Stimulated activated CD4-positive, alpha-beta T cell treated with anti-CD3 and anti-CD28 coated beads, Interleukin-1b, Interleukin-23, amount 100 ng/mL, for 4 hours (primary cell): Measurements from ENCODE around the gene TACC2.

ENCODE experiments used
- DNase-seq, 2 donors: peaks; one replicate each; pipeline ENCODE4 v3.0.0-alpha.2; 2020; ENCODE audit warnings: low read depth in 2 of 2

TACC2 gene

DNA sequence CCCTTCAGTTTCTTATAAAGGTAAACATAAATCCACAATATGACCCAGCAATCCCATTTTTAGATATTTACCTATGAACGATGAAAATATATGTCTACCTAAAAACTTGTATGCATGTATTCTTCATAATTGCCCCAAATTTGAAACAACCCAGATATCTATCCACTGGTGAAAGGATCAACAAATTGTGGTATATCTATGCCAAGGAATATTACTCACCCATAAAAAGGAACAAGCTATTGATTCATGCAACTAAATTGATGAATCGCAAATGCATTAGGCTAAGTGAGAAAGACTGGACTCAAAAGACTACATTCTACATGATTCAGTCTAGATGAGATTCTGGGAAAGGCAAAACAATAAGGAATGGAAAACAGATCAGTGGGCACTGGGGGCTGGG, 156.2 kb downstream of the TACC2 start:
- no peak for DNase-seq

DNA sequence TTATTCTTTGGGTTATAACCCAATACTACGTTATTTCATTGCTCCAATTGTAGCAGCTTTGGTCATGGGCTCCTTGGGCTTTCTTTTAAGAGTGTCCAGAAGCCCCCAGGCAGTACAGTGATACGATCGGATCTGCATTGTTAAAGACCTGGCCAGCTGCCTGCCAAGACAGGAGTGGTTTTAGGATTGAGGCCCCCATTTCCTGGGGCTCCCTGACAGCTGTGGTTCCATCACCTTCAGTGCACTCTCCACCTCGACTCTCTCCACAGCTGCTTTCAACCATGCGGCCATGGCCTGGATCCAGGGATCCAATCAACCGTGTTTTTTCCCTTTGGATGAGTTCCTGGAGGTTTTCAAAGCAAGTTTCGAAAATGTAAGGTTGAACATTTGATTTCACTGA, 158.7 kb downstream of the TACC2 start:
- no peak for DNase-seq

GRCh38 chr10:122148876-122149560, 160.1 kb downstream of the TACC2 start:
- no peak for DNase-seq

- DNase-seq, result no peak
These were observed 160.9 kb downstream of the TACC2 start for GRCh38 chr10:122149561-122150505.

DNA sequence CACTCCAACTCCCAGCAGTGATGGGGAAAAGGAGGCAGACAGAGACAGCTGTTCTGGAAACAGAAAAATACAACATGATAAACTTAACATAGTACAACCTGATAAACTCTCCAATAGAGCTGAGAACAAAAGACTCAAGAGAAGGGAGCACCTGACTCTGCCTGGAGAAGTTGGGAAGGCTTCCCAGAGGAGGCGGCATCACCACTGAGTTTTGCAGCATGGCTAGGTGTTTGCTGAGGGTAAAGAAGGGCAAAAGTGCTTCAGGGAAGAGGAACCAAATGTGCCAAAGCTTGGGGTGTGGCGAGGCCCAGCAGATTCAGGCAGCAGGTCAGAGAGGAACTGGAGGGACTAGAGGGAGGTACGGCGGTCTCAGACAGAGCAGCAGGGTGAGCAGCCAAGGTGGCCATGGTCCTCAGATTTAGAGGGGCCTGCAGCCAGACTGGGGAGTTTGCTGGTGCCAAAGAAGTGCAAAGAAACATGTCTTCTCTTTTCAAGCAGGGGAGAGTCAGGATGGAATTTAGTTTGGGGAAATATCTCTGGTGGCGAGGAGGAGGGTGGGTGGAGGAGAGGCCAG, 162.2 kb downstream of the TACC2 start:
- DNase-seq, result no peak

DNA sequence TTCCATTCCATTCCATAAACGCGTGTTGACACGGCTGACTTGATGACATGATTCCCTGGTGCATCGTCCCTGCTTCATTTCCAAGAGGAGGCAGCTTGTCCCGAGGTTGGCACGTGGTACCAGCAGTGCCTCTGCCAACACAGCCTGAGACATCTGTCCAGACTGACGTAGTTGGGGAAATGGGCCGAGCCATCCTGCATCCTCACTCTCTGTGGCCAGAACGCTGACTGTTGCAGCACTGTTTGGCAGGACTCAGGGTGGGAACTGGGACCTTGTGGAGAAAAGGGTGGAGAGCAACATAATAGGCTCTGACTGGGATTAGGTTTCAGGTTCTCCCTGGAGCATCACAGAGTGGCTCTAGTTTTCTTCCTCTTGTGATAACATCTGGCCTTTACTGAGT, 163.6 kb downstream of the TACC2 start:
- no peak for DNase-seq

- no peak for DNase-seq
These were observed 165.1 kb downstream of the TACC2 start for GRCh38 chr10:122154031-122154544.

DNA sequence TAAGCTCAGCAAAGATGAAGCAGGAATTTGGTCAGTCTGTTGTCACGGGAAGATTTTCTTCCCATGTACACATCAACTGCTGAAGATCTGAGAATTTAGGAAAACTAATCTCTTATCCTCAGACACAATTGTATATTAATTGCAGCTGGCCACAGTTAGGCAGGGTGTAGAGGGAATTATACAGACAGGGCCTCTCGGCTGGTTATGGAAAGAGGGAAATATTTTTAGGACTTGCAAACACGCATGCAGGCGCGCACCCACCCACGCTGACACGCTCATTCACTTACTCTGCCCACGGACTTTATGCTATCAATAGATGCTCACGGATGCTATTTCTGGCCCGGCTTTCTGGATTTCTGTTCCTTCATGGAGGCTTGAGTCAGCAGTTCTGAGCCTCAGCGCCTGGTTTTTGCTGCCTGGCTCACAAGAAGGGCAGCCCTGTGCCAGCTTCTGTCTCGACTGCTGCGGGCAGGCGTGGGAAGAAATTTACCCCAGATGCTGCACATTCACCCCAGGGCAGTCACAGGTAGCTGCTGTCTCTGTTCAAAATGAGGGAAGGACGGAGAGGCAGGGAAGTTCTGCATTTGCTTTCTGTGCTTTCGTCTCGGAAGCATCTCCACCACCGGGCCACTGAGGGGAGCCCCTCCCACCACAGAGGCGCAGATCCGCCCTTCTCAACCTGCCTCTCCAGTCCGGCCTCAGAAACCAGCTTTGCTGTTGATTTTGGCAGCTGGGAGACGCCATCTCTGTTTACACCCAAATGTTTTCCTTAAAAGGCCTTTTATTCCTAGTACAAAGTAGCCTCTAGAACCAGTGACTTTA, 165.8 kb downstream of the TACC2 start:
- DNase-seq, result no peak

GRCh38 chr10:122157451-122157850, 168.5 kb downstream of the TACC2 start:
- no peak for DNase-seq

DNA sequence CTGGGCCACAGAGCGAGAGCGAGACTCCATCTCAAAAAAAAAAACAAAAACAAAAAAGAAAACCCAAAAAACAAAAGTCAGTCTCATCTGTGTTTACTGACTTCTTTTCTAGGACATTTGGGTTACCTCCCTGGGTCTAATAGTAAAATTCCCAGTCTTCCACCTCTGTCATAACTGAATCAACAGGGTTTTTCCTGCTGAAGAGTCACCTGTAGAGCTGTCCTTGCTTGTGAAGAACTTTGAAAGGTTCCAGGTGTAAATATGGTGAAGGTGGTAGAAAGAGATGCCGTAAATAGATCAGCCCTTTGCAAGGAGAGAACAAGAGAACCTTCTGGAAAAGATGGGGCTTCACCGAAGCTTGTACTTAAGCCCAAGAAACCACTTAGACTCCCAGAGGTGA, 169.4 kb downstream of the TACC2 start:
- no peak for DNase-seq

DNA sequence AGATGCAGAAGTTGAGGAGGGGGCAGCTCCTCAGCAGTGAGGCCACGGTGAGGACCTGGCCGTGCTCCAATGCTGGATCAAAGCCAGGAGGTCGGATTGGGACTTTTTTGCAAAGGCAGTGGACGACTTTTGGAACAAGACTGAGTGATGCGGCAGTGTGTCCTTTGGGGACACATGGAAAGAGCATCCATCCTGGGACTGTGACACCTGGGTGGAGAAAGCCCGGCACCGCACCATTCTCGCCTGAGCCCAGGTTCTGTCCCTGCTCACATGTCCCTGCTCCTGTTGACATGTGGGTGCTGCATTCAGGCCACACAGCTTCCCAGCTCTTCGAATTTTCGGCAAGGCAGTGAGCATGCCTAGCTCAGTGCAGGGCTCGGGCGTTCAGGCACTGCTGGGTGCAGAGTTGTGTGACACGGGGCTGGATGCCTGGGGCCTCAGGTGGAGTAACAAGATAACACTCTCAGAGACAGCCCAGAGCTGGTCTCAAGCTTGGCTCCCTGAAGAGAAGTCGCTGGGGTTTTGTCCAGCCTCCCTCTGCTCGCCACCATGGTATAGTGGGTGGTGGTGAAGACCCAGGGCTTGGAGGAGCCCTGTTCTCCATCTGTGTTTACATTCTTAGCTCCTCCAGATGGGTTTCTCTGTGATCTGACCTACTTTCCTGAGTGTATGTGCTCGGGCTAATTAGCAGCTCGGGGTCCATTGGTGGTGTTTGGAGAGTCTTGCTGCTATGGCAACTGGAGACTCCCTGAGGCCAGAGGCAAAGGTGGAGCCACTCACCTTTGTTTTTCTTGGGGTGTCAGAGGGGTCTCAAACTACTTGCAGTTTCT, 170.4 kb downstream of the TACC2 start:
- no peak for DNase-seq

- no peak for DNase-seq
These were observed 172.8 kb downstream of the TACC2 start for GRCh38 chr10:122161795-122162194.

DNA sequence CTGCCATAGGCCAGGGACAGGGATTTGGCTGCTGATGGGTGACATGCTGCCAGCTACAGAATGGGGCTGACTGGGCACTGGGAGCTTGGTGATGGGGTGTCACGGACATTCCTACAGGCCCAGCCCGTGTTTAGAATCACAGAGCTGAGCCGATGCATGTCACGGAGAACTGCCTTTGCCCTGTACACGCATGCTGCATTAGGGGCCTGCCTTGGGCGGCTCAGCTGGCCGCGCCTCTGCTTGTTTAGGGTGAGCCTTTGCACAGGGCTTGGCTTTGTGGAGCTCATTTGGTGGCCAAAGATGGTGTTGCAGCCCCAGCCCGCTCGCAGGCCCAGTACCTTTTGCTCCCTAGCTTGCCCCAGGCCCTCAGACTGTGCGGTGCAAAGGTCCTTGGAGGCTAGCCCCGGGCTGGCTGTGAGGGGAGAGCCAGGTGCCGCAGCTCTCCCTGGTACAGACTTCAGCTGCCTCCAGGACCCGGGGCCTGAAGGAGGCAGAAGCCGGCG, 173.8 kb downstream of the TACC2 start:
- DNase-seq, result no peak

- DNase-seq, result no peak
These were observed 174.4 kb downstream of the TACC2 start for GRCh38 chr10:122163174-122164022.

- DNase-seq, result no peak
These were observed 175.1 kb downstream of the TACC2 start for GRCh38 chr10:122164023-122164601.

- DNase-seq, result no peak
These were observed 176.0 kb downstream of the TACC2 start for GRCh38 chr10:122164815-122165483.

DNA sequence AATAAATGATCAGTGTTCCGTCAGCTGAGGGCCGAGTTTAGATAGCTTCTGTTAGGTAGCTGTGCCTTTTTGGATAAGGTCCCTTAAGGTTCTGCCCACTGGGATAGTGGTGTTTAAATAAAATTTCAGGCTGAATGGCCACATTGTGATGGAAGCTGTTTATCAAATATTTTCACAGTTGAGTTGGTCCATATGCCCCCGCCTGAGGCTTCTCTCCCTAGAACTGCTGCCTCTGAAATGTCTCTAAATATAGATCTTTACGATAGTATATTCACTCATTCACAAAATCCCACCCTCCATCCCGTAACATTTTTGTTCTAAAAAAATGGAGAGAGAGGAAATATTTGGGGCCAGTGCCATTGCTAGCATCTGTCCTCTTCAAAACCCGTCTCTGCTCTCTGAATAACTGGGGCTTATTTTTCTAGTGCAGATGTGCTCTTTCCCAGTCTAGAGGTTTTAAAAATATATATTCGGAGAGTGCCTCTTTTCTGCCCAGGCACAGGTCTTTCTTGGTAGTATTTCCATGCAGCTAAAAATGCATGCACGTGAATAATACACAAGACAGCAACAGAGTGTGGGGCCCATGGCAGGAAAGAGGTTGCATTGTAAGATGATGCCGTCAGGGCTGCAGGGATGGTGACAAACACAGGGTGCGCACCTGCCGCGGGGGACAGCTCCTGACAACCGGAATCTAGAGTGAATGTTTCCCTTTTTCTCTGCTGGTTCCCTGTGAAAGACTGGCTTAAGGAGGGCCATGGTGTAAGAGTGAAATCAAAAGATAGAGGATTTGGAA, 176.7 kb downstream of the TACC2 start:
- no peak for DNase-seq

- no peak for DNase-seq
These were observed 179.1 kb downstream of the TACC2 start for GRCh38 chr10:122168101-122168500.
